Peyer's patch (tissue), 4 donors: ENCODE measurements around the gene LRRN3. TPM values are rescaled to one million over a fixed set of nuclear protein-coding genes. Genes with fewer than 3 reads are reported as not detected.

Experiments
- DNase-seq, 3 donors: peaks; one replicate each; pipeline ENCODE4 v3.0.0-alpha.2; 2017 to 2019
- H3K27ac ChIP-seq, 4 donors: fragments of 200-600 bp; sonication (generic); one replicate each; pipeline ENCODE4 v1.5.1; 2016 to 2019
- H3K27me3 ChIP-seq, 2 donors: fragments of 200-600 bp; sonication (generic); one replicate each; pipeline ENCODE4 v1.5.1; 2019
- H3K36me3 ChIP-seq, 3 donors: fragments of 200-600 bp; sonication (generic); one replicate each; pipeline ENCODE4 v1.5.1; 2016 to 2019
- H3K4me1 ChIP-seq, 4 donors: fragments of 200-600 bp; sonication (generic); one replicate each; pipeline ENCODE4 v1.5.1; 2016 to 2019
- H3K4me3 ChIP-seq, 4 donors: fragments of 200-600 bp; sonication (generic); 1 replicate in 3 of 4; 2 replicates in 1 of 4; pipeline ENCODE4 v1.5.1; 2016 to 2019; ENCODE audit warnings: mild to moderate bottlenecking in 1 of 4
- H3K9me3 ChIP-seq, 4 donors: fragments of 200-600 bp; sonication (generic); one replicate each; pipeline ENCODE4 v1.5.1; 2016 to 2019; ENCODE audit warnings: mild to moderate bottlenecking in 1 of 4
- CTCF ChIP-seq, 6 experiments: fragments of 450-650 bp in 4 of 6; fragments of 200-600 bp in 2 of 6; sonication (generic) in 1 of 6; IDR thresholded peaks; one replicate each; pipeline ENCODE4 v1.5.1; 2017 to 2019; ENCODE audit warnings: antibody characterized with exemption in 6 of 6, mild to moderate bottlenecking in 3 of 6, moderate library complexity in 1 of 6
- POLR2A ChIP-seq, 2 donors: fragments of 450-650 bp; IDR thresholded peaks; one replicate each; pipeline ENCODE4 v1.5.1; 2017; ENCODE audit warnings: antibody characterized with exemption in 2 of 2, mild to moderate bottlenecking in 2 of 2, moderate library complexity in 2 of 2
- total RNA-seq, 4 donors: library from RNA; depleted of rRNA; stranded (reverse); fragments of >200 nt; gene quantifications; one replicate each; pipeline ENCODE4 v1.1.0, GENCODE V29; 2016

Gene LRRN3
- total RNA-seq, 4 donors from 2014 or later = 0.40 to 0.53 TPM; not detected in 2

GRCh38 chr7:111146136-111146535, 55.2 kb downstream of the LRRN3 start:
- no peak for DNase-seq
- Histone ChIP-seq H3K4me3 (no peak overlapping the region), H3K27ac (no peak overlapping the region), H3K9me3 (no peaks in the 10 kb centered on the region), H3K36me3 (no peaks in the 10 kb centered on the region), H3K4me1 (no peaks in the 10 kb centered on the region), H3K27me3 (no peaks in the 10 kb centered on the region)
- TF ChIP-seq CTCF (IDR thresholded peaks at IDR 0.05) (no peak), POLR2A (IDR thresholded peaks at IDR 0.05) (no peak)

GRCh38 chr7:111147708-111148533, 57.0 kb downstream of the LRRN3 start:
- Histone ChIP-seq H3K4me3 (no peak overlapping the region), H3K36me3 (no peaks in the 10 kb centered on the region), H3K9me3 (no peaks in the 10 kb centered on the region), H3K27ac (no peak overlapping the region), H3K27me3 (no peaks in the 10 kb centered on the region), H3K4me1 (no peaks in the 10 kb centered on the region)
- TF ChIP-seq POLR2A (IDR thresholded peaks at IDR 0.05) (no peak), CTCF (IDR thresholded peaks at IDR 0.05) (no peak)
- DNase-seq = no peak

- no peaks in the 10 kb centered on the region for H3K9me3 ChIP-seq
- H3K27me3 ChIP-seq = no peaks in the 10 kb centered on the region
- no peaks in the 10 kb centered on the region for H3K4me1 ChIP-seq
- H3K36me3 ChIP-seq = no peaks in the 10 kb centered on the region
- H3K27ac ChIP-seq = no peak overlapping the region
- TF ChIP-seq CTCF (IDR thresholded peaks at IDR 0.05) (no peak), POLR2A (IDR thresholded peaks at IDR 0.05) (no peak)
- no peak for DNase-seq
- no peak overlapping the region for H3K4me3 ChIP-seq
Measured at GRCh38 chr7:111150709-111151108, 59.8 kb downstream of the LRRN3 start.

GRCh38 chr7:111159426-111159825, 68.5 kb downstream of the LRRN3 start:
- no peak for DNase-seq
- H3K36me3 ChIP-seq = no peaks in the 10 kb centered on the region
- H3K27ac ChIP-seq = no peak overlapping the region
- H3K27me3 ChIP-seq = no peaks in the 10 kb centered on the region
- H3K4me1 ChIP-seq = no peaks in the 10 kb centered on the region
- H3K9me3 ChIP-seq = no peaks in the 10 kb centered on the region
- TF ChIP-seq CTCF (IDR thresholded peaks at IDR 0.05) (no peak), POLR2A (IDR thresholded peaks at IDR 0.05) (no peak)
- H3K4me3 ChIP-seq = no peak overlapping the region

- Histone ChIP-seq H3K27me3 (no peaks in the 10 kb centered on the region), H3K27ac (no peak overlapping the region), H3K4me1 (no peaks in the 10 kb centered on the region), H3K9me3 (no peaks in the 10 kb centered on the region), H3K36me3 (no peaks in the 10 kb centered on the region), H3K4me3 (no peak overlapping the region)
- DNase-seq = no peak
- TF ChIP-seq CTCF (IDR thresholded peaks at IDR 0.05) = no peak
Measured at GRCh38 chr7:111160297-111160696, 69.4 kb downstream of the LRRN3 start.
